BLaER1 (cell line): Measurements from ENCODE around the gene SH3GL2.

Experiments
- H3K27ac ChIP-seq: shearing (Covaris generic); formaldehyde crosslinking; 2 replicates; pipeline ENCODE4 v1.8.1; 2022
- H3K27me3 ChIP-seq: shearing (Covaris generic); formaldehyde crosslinking; 2 replicates; pipeline ENCODE4 v1.8.1; 2022
- H3K36me3 ChIP-seq: shearing (Covaris generic); formaldehyde crosslinking; 2 replicates; pipeline ENCODE4 v1.8.1; 2022
- H3K4me1 ChIP-seq: shearing (Covaris generic); formaldehyde crosslinking; 2 replicates; pipeline ENCODE4 v1.8.1; 2022
- H3K4me2 ChIP-seq: shearing (Covaris generic); formaldehyde crosslinking; 2 replicates; pipeline ENCODE4 v1.8.1; 2022
- H3K4me3 ChIP-seq: shearing (Covaris generic); formaldehyde crosslinking; 2 replicates; pipeline ENCODE4 v1.8.1; 2022
- H3K9ac ChIP-seq: shearing (Covaris generic); formaldehyde crosslinking; 2 replicates; pipeline ENCODE4 v1.8.1; 2022
- H3K9me3 ChIP-seq: shearing (Covaris generic); formaldehyde crosslinking; 2 replicates; pipeline ENCODE4 v1.8.1; 2022
- H4K20me1 ChIP-seq: shearing (Covaris generic); formaldehyde crosslinking; 2 replicates; pipeline ENCODE4 v1.8.1; 2022
- Cebpa-rat ChIP-seq: shearing (Covaris generic); IDR thresholded peaks from 2 replicates; pipeline ENCODE4 v1.8.1; 2022

Gene SH3GL2

GRCh38 chr9:17578911-17579793, at the start of gene SH3GL2:
Gene SH3GL2 (plus strand): TSS chr9:17579066.
- Histone ChIP-seq H3K4me3 (no peak within 1 kb of the TSS), H3K4me2 (no peak within 1 kb of the TSS), H3K36me3 (no peaks in the 10 kb centered on the region), H4K20me1 (no peaks in the 10 kb centered on the region), H3K27ac (no peak within 1 kb of the TSS), H3K27me3 (no peaks in the 10 kb centered on the region), H3K9ac (no peak within 1 kb of the TSS), H3K4me1 (no peaks in the 10 kb centered on the region), H3K9me3 (peaks cover 13% of the 10 kb centered on the region)
- no peak for TF ChIP-seq Cebpa-rat

- no peak overlapping the region for H3K27ac ChIP-seq
- H3K36me3 ChIP-seq, result no peaks in the 10 kb centered on the region
- H3K9ac ChIP-seq, result no peak overlapping the region
- no peaks in the 10 kb centered on the region for H3K4me1 ChIP-seq
- no peak overlapping the region for H3K4me3 ChIP-seq
- H3K27me3 ChIP-seq, result no peaks in the 10 kb centered on the region
- no peak for TF ChIP-seq Cebpa-rat
- no peaks in the 10 kb centered on the region for H4K20me1 ChIP-seq
- H3K9me3 ChIP-seq, result no peaks in the 10 kb centered on the region
- H3K4me2 ChIP-seq, result no peak overlapping the region
Observed at GRCh38 chr9:17531642-17532254, 47.1 kb upstream of the SH3GL2 start.

GRCh38 chr9:17532461-17532860, 46.4 kb upstream of the SH3GL2 start:
- TF ChIP-seq Cebpa-rat, result no peak
- Histone ChIP-seq H3K4me3 (no peak overlapping the region), H3K36me3 (no peaks in the 10 kb centered on the region), H3K4me1 (no peaks in the 10 kb centered on the region), H3K27me3 (no peaks in the 10 kb centered on the region), H4K20me1 (no peaks in the 10 kb centered on the region), H3K4me2 (no peak overlapping the region), H3K9ac (no peak overlapping the region), H3K27ac (no peak overlapping the region), H3K9me3 (no peaks in the 10 kb centered on the region)

GRCh38 chr9:17535176-17535575, 43.7 kb upstream of the SH3GL2 start:
- H3K27me3 ChIP-seq, result no peaks in the 10 kb centered on the region
- no peak overlapping the region for H3K4me3 ChIP-seq
- H3K27ac ChIP-seq, result no peak overlapping the region
- H3K4me1 ChIP-seq, result no peaks in the 10 kb centered on the region
- no peaks in the 10 kb centered on the region for H4K20me1 ChIP-seq
- no peaks in the 10 kb centered on the region for H3K9me3 ChIP-seq
- TF ChIP-seq Cebpa-rat, result no peak
- no peak overlapping the region for H3K4me2 ChIP-seq
- no peak overlapping the region for H3K9ac ChIP-seq
- H3K36me3 ChIP-seq, result no peaks in the 10 kb centered on the region

- Histone ChIP-seq H3K9ac (no peak overlapping the region), H4K20me1 (no peaks in the 10 kb centered on the region), H3K27me3 (no peaks in the 10 kb centered on the region), H3K4me3 (no peak overlapping the region), H3K27ac (no peak overlapping the region), H3K4me1 (no peaks in the 10 kb centered on the region), H3K9me3 (no peaks in the 10 kb centered on the region), H3K4me2 (no peak overlapping the region), H3K36me3 (no peaks in the 10 kb centered on the region)
- no peak for TF ChIP-seq Cebpa-rat
Observed at GRCh38 chr9:17536027-17536426, 42.8 kb upstream of the SH3GL2 start.

GRCh38 chr9:17551023-17551422, 27.8 kb upstream of the SH3GL2 start:
- H3K9me3 ChIP-seq, result peaks cover 10% of the 10 kb centered on the region; the same call in 1 of the 2 replicates
- no peak for TF ChIP-seq Cebpa-rat
- H3K27me3 ChIP-seq, result no peaks in the 10 kb centered on the region
- no peak overlapping the region for H3K4me2 ChIP-seq
- no peaks in the 10 kb centered on the region for H4K20me1 ChIP-seq
- no peak overlapping the region for H3K9ac ChIP-seq
- no peaks in the 10 kb centered on the region for H3K4me1 ChIP-seq
- H3K4me3 ChIP-seq, result no peak overlapping the region
- H3K27ac ChIP-seq, result no peak overlapping the region
- no peaks in the 10 kb centered on the region for H3K36me3 ChIP-seq

- Histone ChIP-seq H3K4me1 (no peaks in the 10 kb centered on the region), H3K4me2 (no peak overlapping the region), H3K36me3 (no peaks in the 10 kb centered on the region), H3K9ac (no peak overlapping the region), H3K4me3 (no peak overlapping the region), H3K27ac (no peak overlapping the region), H3K27me3 (no peaks in the 10 kb centered on the region), H3K9me3 (no peaks in the 10 kb centered on the region), H4K20me1 (no peaks in the 10 kb centered on the region)
- no peak for TF ChIP-seq Cebpa-rat
Observed at GRCh38 chr9:17555362-17556054, 23.4 kb upstream of the SH3GL2 start.

- no peak overlapping the region for H3K4me3 ChIP-seq
- no peak overlapping the region for H3K27ac ChIP-seq
- H4K20me1 ChIP-seq, result no peaks in the 10 kb centered on the region
- H3K27me3 ChIP-seq, result no peaks in the 10 kb centered on the region
- H3K9ac ChIP-seq, result no peak overlapping the region
- no peaks in the 10 kb centered on the region for H3K9me3 ChIP-seq
- H3K4me1 ChIP-seq, result no peaks in the 10 kb centered on the region
- H3K4me2 ChIP-seq, result no peak overlapping the region
- no peak for TF ChIP-seq Cebpa-rat
- no peaks in the 10 kb centered on the region for H3K36me3 ChIP-seq
Observed at GRCh38 chr9:17556255-17556654, 22.6 kb upstream of the SH3GL2 start.

GRCh38 chr9:17556935-17557334, 21.9 kb upstream of the SH3GL2 start:
- Histone ChIP-seq H3K27me3 (no peaks in the 10 kb centered on the region), H3K36me3 (no peaks in the 10 kb centered on the region), H4K20me1 (no peaks in the 10 kb centered on the region), H3K4me2 (no peak overlapping the region), H3K4me3 (no peak overlapping the region), H3K4me1 (no peaks in the 10 kb centered on the region), H3K9ac (no peak overlapping the region), H3K27ac (no peak overlapping the region), H3K9me3 (no peaks in the 10 kb centered on the region)
- no peak for TF ChIP-seq Cebpa-rat

GRCh38 chr9:17571825-17572224, 7.0 kb upstream of the SH3GL2 start:
- Histone ChIP-seq H3K4me2 (no peak overlapping the region), H3K27me3 (no peaks in the 10 kb centered on the region), H4K20me1 (no peaks in the 10 kb centered on the region), H3K4me3 (no peak overlapping the region), H3K9ac (no peak overlapping the region), H3K9me3 (no peaks in the 10 kb centered on the region), H3K36me3 (no peaks in the 10 kb centered on the region), H3K4me1 (0 out of 2 replicates have a peak, but pooled peaks cover 4% of the 10 kb centered on the region), H3K27ac (no peak overlapping the region)
- TF ChIP-seq Cebpa-rat, result no peak
